ENCODE data around the gene ZNF18.

DNA sequence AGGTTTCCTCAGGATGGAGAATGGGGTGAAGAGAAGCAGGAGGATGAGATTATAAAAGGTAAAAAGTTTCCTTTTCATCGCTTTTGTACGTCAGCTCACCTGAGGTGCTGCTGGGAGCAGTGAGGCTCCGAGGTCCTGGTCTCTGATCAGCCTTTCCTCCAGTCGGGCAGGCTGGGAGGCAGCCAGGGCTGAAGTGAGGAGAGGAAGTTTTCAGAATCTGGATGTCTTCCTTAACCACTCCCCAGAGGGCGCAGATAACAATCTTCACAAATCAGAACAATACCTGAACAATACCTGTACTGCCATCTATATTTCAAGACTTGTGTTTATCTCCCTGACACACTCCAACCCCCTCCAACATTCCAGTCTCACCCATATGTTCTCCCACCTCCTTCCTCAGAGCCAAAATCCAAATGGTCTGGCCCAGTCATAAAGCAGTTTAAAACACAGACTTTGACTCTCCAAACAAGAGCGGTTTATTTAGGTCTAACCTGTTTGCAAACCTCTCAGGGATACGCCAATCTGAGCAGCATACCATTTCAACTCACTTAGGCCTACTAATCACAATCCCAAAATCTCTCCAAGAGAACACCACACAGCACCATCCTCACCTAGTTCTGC is 6.8 kb downstream of the ZNF18 start:
- no peak for TF ChIP-seq EZH2 (IDR thresholded peaks at IDR 0.05; ENCODE audit: borderline replicate concordance, low read length)
- TF ChIP-seq, protein P1, sequence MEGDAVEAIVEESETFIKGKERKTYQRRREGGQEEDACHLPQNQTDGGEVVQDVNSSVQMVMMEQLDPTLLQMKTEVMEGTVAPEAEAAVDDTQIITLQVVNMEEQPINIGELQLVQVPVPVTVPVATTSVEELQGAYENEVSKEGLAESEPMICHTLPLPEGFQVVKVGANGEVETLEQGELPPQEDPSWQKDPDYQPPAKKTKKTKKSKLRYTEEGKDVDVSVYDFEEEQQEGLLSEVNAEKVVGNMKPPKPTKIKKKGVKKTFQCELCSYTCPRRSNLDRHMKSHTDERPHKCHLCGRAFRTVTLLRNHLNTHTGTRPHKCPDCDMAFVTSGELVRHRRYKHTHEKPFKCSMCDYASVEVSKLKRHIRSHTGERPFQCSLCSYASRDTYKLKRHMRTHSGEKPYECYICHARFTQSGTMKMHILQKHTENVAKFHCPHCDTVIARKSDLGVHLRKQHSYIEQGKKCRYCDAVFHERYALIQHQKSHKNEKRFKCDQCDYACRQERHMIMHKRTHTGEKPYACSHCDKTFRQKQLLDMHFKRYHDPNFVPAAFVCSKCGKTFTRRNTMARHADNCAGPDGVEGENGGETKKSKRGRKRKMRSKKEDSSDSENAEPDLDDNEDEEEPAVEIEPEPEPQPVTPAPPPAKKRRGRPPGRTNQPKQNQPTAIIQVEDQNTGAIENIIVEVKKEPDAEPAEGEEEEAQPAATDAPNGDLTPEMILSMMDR (conservative IDR thresholded peaks at IDR 0.05 in 1 of 2, IDR thresholded peaks at IDR 0.05 in 1 of 2; ENCODE audit: extremely low read depth in 1 of 2, insufficient read depth in 1 of 2, low read depth in 1 of 2, low read length in 2 of 2) = no peak
